ENCODE data around the gene FOXR1. TPM values are rescaled to one million over a fixed set of nuclear protein-coding genes. Genes with fewer than 3 reads are reported as not detected.
"Not testable (repeated sequence)": the region's sequence is repeated elsewhere in the genome, so short reads cannot be mapped to it uniquely, and the experiment has no call there.

FOXR1 gene
- total and polyA plus RNA-seq, 2 of the 8 experiments (the other 6 are each of a cell fraction or from before 2014, with no cell fraction given): not detected

- H4K5ac ChIP-seq (ENCODE audit: insufficient read length, low read depth, low read length); H3K4me3 ChIP-seq (ENCODE audit: extremely low read depth in 1 of 4, insufficient read depth in 2 of 4, low read depth in 3 of 4, low read length in 4 of 4); DNase-seq (ENCODE audit: low read depth in 1 of 2, low spot score in 2 of 2): not testable (repeated sequence)
Observed at GRCh38 chr11:118953976-118954375, 17.6 kb upstream of the FOXR1 start.

More at GRCh38 chr11:118953976-118954375, 17.6 kb upstream of the FOXR1 start:
- WGBS, 2 experiments (ENCODE audit: extremely low coverage in 1 of 2, insufficient coverage in 1 of 2, insufficient read length in 1 of 2, insufficient replicate concordance in 2 of 2, low coverage in 1 of 2, low lambda C conversion rate in 2 of 2, missing lambda C conversion rate in 1 of 2): 78% methylated on average over 6 of the region's 6 CpGs; no CpG with 5 or more reads in 1 of the 2 experiments
- not testable (repeated sequence) for H2BK120ac ChIP-seq (replicated peaks; ENCODE audit: low read depth, low read length); H3K23me2 ChIP-seq (ENCODE audit: low read depth, low read length); H3K14ac ChIP-seq (ENCODE audit: insufficient read length); H4K20me1 ChIP-seq (replicated peaks in 1 of 2; ENCODE audit: control insufficient read depth in 1 of 2, insufficient read depth in 2 of 2, low read length in 2 of 2); H2AK5ac ChIP-seq (ENCODE audit: low read depth, low read length); H4K91ac ChIP-seq (replicated peaks; ENCODE audit: insufficient read length, low read length); H3K4ac ChIP-seq (replicated peaks; ENCODE audit: insufficient read length, low read depth, low read length); H3K27me3 ChIP-seq (replicated peaks in 1 of 4; ENCODE audit: control insufficient read depth in 3 of 4, extremely low read depth in 1 of 4, insufficient read depth in 3 of 4, low read length in 3 of 4); H3K18ac ChIP-seq (ENCODE audit: extremely low read depth, low read length); H3K79me2 ChIP-seq (ENCODE audit: control insufficient read depth in 1 of 2, insufficient read depth in 2 of 2, low read length in 2 of 2); H3K36me3 ChIP-seq (ENCODE audit: control insufficient read depth in 2 of 4, insufficient read depth in 4 of 4, low read length in 3 of 4); H3K79me1 ChIP-seq (ENCODE audit: low read depth, low read length); H2BK20ac ChIP-seq (ENCODE audit: low read length); FAIRE-seq; H3K56ac ChIP-seq (replicated peaks; ENCODE audit: insufficient read length, low read depth, low read length); H2BK5ac ChIP-seq (ENCODE audit: low read depth, low read length); H3K23ac ChIP-seq (ENCODE audit: insufficient read length); H3K27ac ChIP-seq (ENCODE audit: low read depth, low read length); H2AFZ ChIP-seq (ENCODE audit: low read length); H3K9me3 ChIP-seq (ENCODE audit: insufficient read depth in 2 of 2, low read depth in 1 of 2, low read length in 1 of 2); H2BK15ac ChIP-seq (ENCODE audit: low read length); H3K4me2 ChIP-seq (ENCODE audit: insufficient read depth in 1 of 2, low read depth in 2 of 2, low read length in 2 of 2); H2BK12ac ChIP-seq (ENCODE audit: low read depth, low read length); H4K8ac ChIP-seq (ENCODE audit: extremely low read depth, insufficient read depth, low read length); H3K9ac ChIP-seq (replicated peaks in 1 of 4; ENCODE audit: extremely low read depth in 1 of 4, low read depth in 3 of 4, low read length in 3 of 4); H3K4me1 ChIP-seq (replicated peaks in 1 of 4; ENCODE audit: control insufficient read depth in 3 of 4, insufficient read depth in 4 of 4, low read length in 3 of 4)
- ChIA-PET CTCF (ENCODE audit: partially characterized antibody) (interaction anchor here (0.7 to 12.7 kb wide), 7 partner anchors 10 to 161 kb away, joined by 3 to 100 read pairs (median 3); no protein-coding TSS in a partner anchor), POLR2A (ENCODE audit: partially characterized antibody) (interaction anchor here (1.8 to 2.4 kb wide), 2 partner anchors 14 to 45 kb away, joined by 6 to 7 read pairs; no protein-coding TSS in a partner anchor)

Measured in H1 (cell line).